Activated CD8-positive, alpha-beta memory T cell treated with anti-CD3 and anti-CD28 coated beads, Interleukin-2, amount 50 U/mL, for 1 hour (primary cell): ENCODE data around the gene SLC25A36.
"Not testable (repeated sequence)": the region's sequence is repeated elsewhere in the genome, so short reads cannot be mapped to it uniquely, and the experiment has no call there.

Experiments
- DNase-seq: peaks from one replicate; pipeline ENCODE4 v3.0.0-alpha.2; 2020; ENCODE audit errors: extremely low read depth

Gene SLC25A36

DNA sequence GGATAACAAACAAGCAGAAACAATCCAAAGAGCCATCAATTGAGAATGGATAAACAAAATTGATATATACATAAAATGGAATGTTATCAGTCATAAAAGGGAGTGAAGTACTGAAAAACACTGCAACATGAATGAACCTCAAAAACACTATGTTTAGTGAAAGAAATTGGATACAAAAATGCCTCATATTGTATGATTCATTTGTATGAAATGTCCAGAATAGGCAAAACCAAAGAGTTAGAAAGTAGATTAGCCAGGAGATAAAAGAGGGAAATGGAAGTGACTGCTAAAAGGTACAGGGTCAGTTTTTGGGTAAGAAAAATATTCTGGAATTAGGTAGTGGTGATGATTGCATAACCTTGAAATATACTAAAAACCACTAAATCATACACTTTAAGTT, 9.8 kb upstream of the SLC25A36 start:
- DNase-seq = no peak

- no peak for DNase-seq
These were observed 8.5 kb upstream of the SLC25A36 start for GRCh38 chr3:140933109-140933508.

DNA sequence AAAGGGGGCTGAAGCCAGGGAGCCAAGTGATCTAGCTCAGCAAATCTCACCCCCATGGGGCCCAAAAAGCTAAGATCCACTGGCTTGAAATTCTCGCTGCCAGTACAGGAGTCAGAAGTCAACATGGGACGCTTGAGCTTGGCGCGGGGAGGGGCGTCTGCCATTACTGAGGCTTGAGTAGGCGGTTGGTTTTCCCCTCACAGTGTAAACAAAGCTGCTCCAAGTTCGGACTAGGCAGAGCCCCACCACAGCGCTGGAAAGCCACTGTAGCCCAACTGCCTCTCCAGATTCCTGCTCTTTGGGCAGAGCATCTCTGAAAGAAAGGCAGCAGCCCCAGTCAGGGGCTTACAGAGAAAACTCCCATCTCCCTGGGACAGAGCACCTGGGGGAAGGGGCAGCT, 8.1 kb upstream of the SLC25A36 start:
- DNase-seq = no peak

DNA sequence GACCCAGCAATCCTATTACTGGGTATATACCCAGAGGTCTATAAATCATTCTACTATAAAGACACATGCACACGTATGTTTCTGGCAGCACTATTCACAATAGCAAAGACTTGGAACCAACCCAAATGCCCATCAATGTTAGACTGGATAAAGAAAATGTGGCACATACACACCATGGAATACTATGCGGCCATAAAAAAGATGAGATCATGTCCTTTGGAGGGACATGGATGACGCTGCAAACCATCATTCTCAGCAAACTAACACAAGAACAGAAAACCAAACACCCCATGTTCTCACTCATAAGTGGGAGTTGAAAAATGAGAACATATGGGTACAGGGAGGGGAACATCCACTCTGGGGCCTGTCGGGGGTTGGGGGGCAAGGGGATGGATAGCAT, 2.3 kb upstream of the SLC25A36 start:
- not testable (repeated sequence) for DNase-seq

GRCh38 chr3:140941090-140941433, 574 bp upstream of the SLC25A36 start:
- DNase-seq = no peak

DNA sequence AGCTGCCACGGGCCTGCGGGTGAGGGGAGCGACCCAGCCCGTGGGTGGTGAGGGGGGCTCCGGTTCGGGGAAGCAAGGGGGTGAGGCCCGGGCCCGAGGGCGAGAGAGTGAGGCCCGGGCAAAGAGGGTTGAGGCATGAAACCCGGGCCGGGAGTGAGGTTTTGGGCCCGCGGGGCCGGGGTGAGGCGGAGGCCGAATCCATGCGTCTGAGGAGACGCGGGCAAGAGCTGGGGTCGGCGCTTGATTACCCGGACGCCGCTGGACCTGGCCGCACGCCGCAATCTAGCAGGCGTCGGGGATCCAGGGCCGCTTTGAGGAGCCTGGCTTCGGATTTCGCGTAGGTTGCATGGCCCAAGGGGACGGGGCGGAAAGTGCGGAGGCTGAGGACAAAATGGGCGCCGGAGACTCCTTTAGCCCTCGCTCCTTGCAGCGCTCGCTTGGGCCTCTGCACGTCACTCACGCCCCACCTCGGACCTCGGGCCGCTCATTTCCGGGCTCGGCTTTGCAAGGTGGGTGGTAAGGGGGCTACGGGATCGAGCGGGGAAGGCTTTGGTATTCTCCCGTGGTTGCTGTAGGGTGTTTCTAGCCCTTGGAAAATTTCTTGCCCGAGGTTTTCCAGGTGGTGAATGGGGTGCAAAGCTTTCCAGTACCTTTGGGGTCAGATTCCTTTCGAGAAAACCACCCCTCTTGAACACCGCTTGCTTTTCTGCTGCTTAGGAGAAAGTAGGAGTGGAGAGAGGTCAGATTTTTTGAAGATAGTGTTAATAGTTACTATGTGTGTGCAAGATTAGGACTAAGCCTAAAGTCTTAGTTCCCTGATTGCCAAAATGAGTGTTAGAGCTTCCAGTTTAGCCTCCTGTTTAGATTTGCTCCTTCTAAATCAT, 827 bp downstream of the SLC25A36 start:
- DNase-seq = no peak

- DNase-seq = no peak
These were observed 2.3 kb downstream of the SLC25A36 start for GRCh38 chr3:140943781-140944552.

GRCh38 chr3:140948460-140949249, 7.0 kb downstream of the SLC25A36 start:
- DNase-seq = no peak

GRCh38 chr3:140950144-140950543, 8.5 kb downstream of the SLC25A36 start:
- no peak for DNase-seq

GRCh38 chr3:140950863-140951262, 9.2 kb downstream of the SLC25A36 start:
- no peak for DNase-seq

GRCh38 chr3:140951750-140952149, 10.1 kb downstream of the SLC25A36 start:
- DNase-seq = not testable (repeated sequence)

- no peak for DNase-seq
These were observed 11.7 kb downstream of the SLC25A36 start for GRCh38 chr3:140953028-140953960.

- no peak for DNase-seq
These were observed 12.9 kb downstream of the SLC25A36 start for GRCh38 chr3:140954576-140954975.

DNA sequence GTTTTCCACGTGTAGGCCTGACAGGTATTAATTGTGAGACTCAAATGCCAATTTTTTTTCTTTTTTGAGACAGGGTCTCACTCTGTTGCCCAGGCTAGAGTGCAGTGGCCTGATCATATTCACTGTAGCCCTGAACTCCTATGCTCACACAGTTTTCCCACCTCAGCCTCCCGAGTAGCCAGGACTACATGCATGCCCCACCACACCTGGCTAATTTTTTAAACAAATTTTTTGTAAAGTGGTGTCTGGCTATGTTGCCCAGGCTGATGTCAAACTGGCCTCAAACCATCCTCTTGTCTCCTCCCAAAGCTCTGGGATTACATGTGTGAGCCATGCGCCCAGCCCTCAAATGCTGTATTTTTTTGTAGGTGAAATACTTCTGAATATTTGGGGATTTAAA, 14.0 kb downstream of the SLC25A36 start:
- DNase-seq = no peak

DNA sequence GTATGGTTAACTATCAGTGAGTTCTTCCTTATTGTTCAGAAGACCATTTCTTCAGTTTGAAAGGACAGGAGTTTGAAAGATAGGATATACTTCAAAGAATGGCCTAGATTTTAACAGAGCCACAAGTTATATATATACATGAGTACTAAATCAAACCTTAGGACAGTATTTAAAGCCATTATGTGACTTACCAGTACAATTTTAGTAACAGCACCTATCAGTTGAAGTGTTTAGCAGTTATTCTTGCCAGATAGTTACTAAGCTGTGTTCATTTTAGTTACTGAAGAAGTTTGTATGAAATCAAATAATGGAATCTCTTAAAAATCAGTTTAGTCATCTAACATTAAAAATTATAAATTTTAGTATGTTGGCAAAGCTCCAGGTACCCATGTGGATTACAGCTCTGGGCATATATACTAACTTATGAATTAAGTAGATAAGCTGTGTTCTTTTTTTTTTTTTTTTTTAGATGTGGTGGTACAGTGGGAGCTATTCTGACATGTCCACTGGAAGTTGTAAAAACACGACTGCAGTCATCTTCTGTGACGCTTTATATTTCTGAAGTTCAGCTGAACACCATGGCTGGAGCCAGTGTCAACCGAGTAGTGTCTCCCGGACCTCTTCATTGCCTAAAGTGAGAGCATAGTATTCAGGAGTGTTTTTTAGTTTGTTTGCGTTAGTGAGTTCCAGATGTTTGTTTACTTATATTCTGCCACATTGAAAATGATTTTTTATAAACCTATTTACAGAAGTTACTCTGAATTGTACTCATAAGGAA, 14.6 kb downstream of the SLC25A36 start:
- DNase-seq = no peak

- DNase-seq = no peak
These were observed 31.2 kb downstream of the SLC25A36 start for GRCh38 chr3:140972833-140973232.

- no peak for DNase-seq
These were observed 33.3 kb downstream of the SLC25A36 start for GRCh38 chr3:140974900-140975299.

DNA sequence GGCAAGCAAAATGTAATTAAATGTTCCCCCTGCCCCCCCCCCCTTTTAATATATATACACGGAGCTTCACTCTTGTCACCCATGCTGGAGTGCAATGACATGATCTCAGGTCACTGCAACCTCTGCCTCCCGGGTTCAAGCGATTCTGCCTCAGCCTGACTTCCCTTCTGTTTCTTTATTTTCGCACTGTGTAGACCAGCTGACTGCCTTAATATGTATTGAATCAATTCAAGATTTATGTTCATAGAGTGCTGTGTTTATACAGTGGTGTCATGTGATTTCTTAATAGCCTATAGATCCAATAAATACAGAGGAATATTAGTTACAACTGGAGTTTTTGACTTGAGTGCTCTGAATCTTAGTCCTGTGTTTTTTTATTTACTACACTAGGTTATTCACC, 39.0 kb downstream of the SLC25A36 start:
- no peak for DNase-seq

DNA sequence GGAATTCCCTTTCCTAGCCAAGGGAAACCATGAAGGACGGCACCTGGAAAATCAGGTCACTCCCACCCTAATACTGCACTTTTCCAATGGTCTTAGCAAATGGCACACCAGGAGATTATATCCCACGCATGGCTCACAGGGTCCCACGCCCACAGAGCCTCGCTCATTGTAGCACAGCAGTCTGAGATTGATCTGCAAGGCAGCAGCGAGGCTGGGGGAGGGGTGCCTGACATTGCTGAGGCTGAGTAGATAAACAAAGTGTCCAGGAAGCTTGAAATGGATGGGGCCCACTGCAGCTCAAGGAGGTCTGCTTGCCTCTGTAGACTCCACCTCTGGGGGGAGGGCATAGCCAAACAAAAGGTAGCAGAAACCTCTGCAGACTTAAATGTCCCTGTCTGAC, 46.2 kb downstream of the SLC25A36 start:
- DNase-seq = not testable (repeated sequence)

- DNase-seq = no peak
These were observed 52.7 kb downstream of the SLC25A36 start for GRCh38 chr3:140994316-140994715.
